Measurements from ENCODE around the gene S100A11.

DNA sequence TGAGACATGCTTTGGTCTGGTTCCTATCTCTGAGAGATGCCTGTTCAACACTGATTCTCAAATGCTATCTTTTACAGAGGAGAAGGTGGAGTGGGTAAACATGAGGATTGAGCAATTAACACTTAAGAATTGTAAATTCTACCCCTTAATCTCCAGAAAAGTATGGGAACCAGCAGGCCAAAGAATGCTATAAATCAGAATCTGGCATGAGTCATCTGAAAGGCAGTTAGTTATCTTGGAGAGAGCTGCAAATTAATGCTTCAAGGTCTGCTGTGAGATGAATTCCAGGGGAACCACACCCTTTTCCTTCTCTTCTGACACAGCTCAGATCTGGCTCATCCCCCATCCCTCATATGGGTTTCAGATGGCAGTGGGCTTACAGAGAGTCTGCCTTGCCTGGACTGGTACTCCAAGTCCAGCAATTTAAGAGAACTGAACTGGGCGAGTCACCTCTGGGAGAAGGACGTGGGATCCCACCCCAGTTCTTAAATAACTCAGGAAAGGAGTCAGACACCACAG lies 48.3 kb downstream of the S100A11 start:
- TF ChIP-seq, protein P1, sequence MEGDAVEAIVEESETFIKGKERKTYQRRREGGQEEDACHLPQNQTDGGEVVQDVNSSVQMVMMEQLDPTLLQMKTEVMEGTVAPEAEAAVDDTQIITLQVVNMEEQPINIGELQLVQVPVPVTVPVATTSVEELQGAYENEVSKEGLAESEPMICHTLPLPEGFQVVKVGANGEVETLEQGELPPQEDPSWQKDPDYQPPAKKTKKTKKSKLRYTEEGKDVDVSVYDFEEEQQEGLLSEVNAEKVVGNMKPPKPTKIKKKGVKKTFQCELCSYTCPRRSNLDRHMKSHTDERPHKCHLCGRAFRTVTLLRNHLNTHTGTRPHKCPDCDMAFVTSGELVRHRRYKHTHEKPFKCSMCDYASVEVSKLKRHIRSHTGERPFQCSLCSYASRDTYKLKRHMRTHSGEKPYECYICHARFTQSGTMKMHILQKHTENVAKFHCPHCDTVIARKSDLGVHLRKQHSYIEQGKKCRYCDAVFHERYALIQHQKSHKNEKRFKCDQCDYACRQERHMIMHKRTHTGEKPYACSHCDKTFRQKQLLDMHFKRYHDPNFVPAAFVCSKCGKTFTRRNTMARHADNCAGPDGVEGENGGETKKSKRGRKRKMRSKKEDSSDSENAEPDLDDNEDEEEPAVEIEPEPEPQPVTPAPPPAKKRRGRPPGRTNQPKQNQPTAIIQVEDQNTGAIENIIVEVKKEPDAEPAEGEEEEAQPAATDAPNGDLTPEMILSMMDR (IDR thresholded peaks at IDR 0.05): no peak
- TF ChIP-seq POLR2AphosphoS5 (IDR thresholded peaks at IDR 0.05; ENCODE audit: insufficient read depth in 1 of 2, low read depth in 1 of 2): no peak
- TF ChIP-seq POLR2A (IDR thresholded peaks at IDR 0.05): no peak

Measured in vagina (tissue), 2 donors.